ENCODE measurements around the gene NPSR1. TPM values are rescaled to one million over a fixed set of nuclear protein-coding genes. Genes with fewer than 3 reads are reported as not detected.

Gene NPSR1
- total RNA-seq, 1 experiment from 2014 or later: not detected

GRCh38 chr7:34664755-34665154 lies 6.7 kb downstream of the NPSR1 start:
- H3K27me3 ChIP-seq (ENCODE audit: insufficient read depth, low read length): no peaks in the 10 kb centered on the region
- Mint-ChIP-seq H3K9me3 (no peaks in the 10 kb centered on the region), H3K36me3 (ENCODE audit: insufficient read depth in 1 of 3, low read depth in 3 of 3) (no peaks in the 10 kb centered on the region; a peak in 1 of 7 replicates), H3K4me1 (peaks cover 33 to 36% of the 10 kb centered on the region in 2 experiments), H3K4me3 (no peak overlapping the region), H3K27ac (no peak overlapping the region), H3K27me3 (ENCODE audit: low read depth) (peaks cover 33% of the 10 kb centered on the region)
- no peak overlapping the region for H2BK12ac ChIP-seq (ENCODE audit: insufficient read length, low read depth, low read length)
- H3K18ac ChIP-seq (ENCODE audit: insufficient read length, low read depth, low read length): no peak overlapping the region
- no peak for TF ChIP-seq CTCF (conservative IDR thresholded peaks at IDR 0.05)
- no peak for DNase-seq
- no peak overlapping the region for H4K5ac ChIP-seq (ENCODE audit: insufficient read length, low read depth, low read length)
- H3K4ac ChIP-seq (ENCODE audit: low read depth, low read length): no peak overlapping the region
- no peak overlapping the region for H3K27ac ChIP-seq (ENCODE audit: insufficient read length, low read depth, low read length)
- H3K14ac ChIP-seq (ENCODE audit: insufficient read depth, low read length): no peak overlapping the region
- H3T11ph ChIP-seq (ENCODE audit: low read length): no peak overlapping the region
- H2AK5ac ChIP-seq (ENCODE audit: insufficient read length, low read length): no peak overlapping the region
- H2BK120ac ChIP-seq (ENCODE audit: low read depth, low read length, poor library complexity, severe bottlenecking): no peak overlapping the region
- H4K20me1 ChIP-seq (ENCODE audit: control insufficient read depth, insufficient read depth, insufficient read length): no peaks in the 10 kb centered on the region
- no peak overlapping the region for H4K8ac ChIP-seq (replicated peaks; ENCODE audit: insufficient read length, low read depth, low read length)
- no peak overlapping the region for H3K56ac ChIP-seq (ENCODE audit: insufficient read length, low read depth, low read length)
- no peak overlapping the region for H2BK20ac ChIP-seq (ENCODE audit: low read depth, low read length, poor library complexity, severe bottlenecking)
- no peaks in the 10 kb centered on the region for H3K79me2 ChIP-seq (ENCODE audit: insufficient read depth, low read length)
- H3K4me1 ChIP-seq (ENCODE audit: insufficient read depth, low read length): peaks cover 8% of the 10 kb centered on the region; the same call in 1 of the 2 replicates
- no peaks in the 10 kb centered on the region for H3K79me1 ChIP-seq (ENCODE audit: insufficient read depth, low read depth, low read length, poor library complexity, severe bottlenecking)
- no peaks in the 10 kb centered on the region for H3K23me2 ChIP-seq (ENCODE audit: insufficient read length, low read depth, low read length, poor library complexity, severe bottlenecking)
- H2BK15ac ChIP-seq (ENCODE audit: low read depth, low read length): no peak overlapping the region
- H2AFZ ChIP-seq (ENCODE audit: low read length): no peak overlapping the region
- H3K23ac ChIP-seq (ENCODE audit: insufficient read length, low read depth, low read length): no peak overlapping the region
- no peak overlapping the region for H2BK5ac ChIP-seq (ENCODE audit: insufficient read length, low read length)
- H3K4me2 ChIP-seq (ENCODE audit: insufficient read depth, insufficient read length, low read length): no peak overlapping the region
- no peak overlapping the region for H4K91ac ChIP-seq (ENCODE audit: insufficient read length, low read depth, low read length)
- H3K9ac ChIP-seq (ENCODE audit: extremely low read depth, insufficient read length, low read length): no peak overlapping the region
- no peaks in the 10 kb centered on the region for H3K9me3 ChIP-seq (ENCODE audit: control insufficient read depth, low read depth, low read length)
